Activated CD8-positive, alpha-beta memory T cell treated with anti-CD3 and anti-CD28 coated beads, Interleukin-2, amount 10 ng/mL, durations not matched to agents 7 days and 5 days (primary cell): ENCODE measurements around the gene GRIK1. TPM values are rescaled to one million over a fixed set of nuclear protein-coding genes. Genes with fewer than 3 reads are reported as not detected.

ENCODE experiments used
- ATAC-seq: fragments of 150-1000 bp; cut with Tn5 transposase; one replicate; pipeline ENCODE4 v1.10.0; 2021; ENCODE audit warnings: moderate library complexity
- CTCF ChIA-PET: fragments of 350-600 bp; sonication (Branson Sonifier 250); formaldehyde crosslinking; loops from one replicate; lab custom pipeline; 2021; ENCODE audit warnings: antibody characterized with exemption; lab: Charles Lee
- DNase-seq: peaks from one replicate; pipeline ENCODE4 v3.0.0-alpha.2; 2020
- H3K27ac Mint-ChIP-seq: one replicate; pipeline ENCODE4 v1.8.0; 2021; ENCODE audit warnings: mild to moderate bottlenecking, mixed read lengths
- H3K27me3 Mint-ChIP-seq: one replicate; pipeline ENCODE4 v1.8.0; 2021; ENCODE audit warnings: mixed read lengths
- H3K36me3 Mint-ChIP-seq: one replicate; pipeline ENCODE4 v1.8.0; 2021; ENCODE audit warnings: mild to moderate bottlenecking, mixed read lengths
- H3K4me1 Mint-ChIP-seq: one replicate; pipeline ENCODE4 v1.8.0; 2021; ENCODE audit warnings: mixed read lengths
- H3K4me3 Mint-ChIP-seq: one replicate; pipeline ENCODE4 v1.8.0; 2021; ENCODE audit warnings: mild to moderate bottlenecking, moderate library complexity, mixed read lengths
- H3K9me3 Mint-ChIP-seq: one replicate; pipeline ENCODE4 v1.8.0; 2022; ENCODE audit warnings: low read depth, mixed read lengths
- total RNA-seq, 2 experiments: library from RNA; stranded (reverse); gene quantifications; one replicate each; pipeline ENCODE4 v1.2.3, GENCODE V29; 2021

Gene GRIK1
- total RNA-seq, 2 experiments from 2014 or later: not detected

GRCh38 chr21:29526545-29526944, 413.3 kb downstream of the GRIK1 start:
- H3K36me3 Mint-ChIP-seq: peaks cover 7% of the 10 kb centered on the region
- H3K9me3 Mint-ChIP-seq: peaks cover 18% of the 10 kb centered on the region
- DNase-seq (no peak), ATAC-seq (no peak)
- no peaks in the 10 kb centered on the region for H3K4me1 Mint-ChIP-seq
- no peak overlapping the region for H3K4me3 Mint-ChIP-seq
- no peak overlapping the region for H3K27ac Mint-ChIP-seq
- H3K27me3 Mint-ChIP-seq: no peaks in the 10 kb centered on the region
- CTCF ChIA-PET: no interaction called here

GRCh38 chr21:29524055-29524454, 415.7 kb downstream of the GRIK1 start:
- Mint-ChIP-seq H3K36me3 (peaks cover 7% of the 10 kb centered on the region), H3K27ac (no peak overlapping the region), H3K4me3 (no peak overlapping the region), H3K9me3 (peaks cover 18% of the 10 kb centered on the region), H3K4me1 (no peaks in the 10 kb centered on the region), H3K27me3 (no peaks in the 10 kb centered on the region)
- CTCF ChIA-PET: no interaction called here
- DNase-seq (no peak), ATAC-seq (no peak)

GRCh38 chr21:29523646-29524045, 416.1 kb downstream of the GRIK1 start:
- CTCF ChIA-PET: no interaction called here
- no peak overlapping the region for H3K4me3 Mint-ChIP-seq
- H3K27me3 Mint-ChIP-seq: no peaks in the 10 kb centered on the region
- peaks cover 7% of the 10 kb centered on the region for H3K36me3 Mint-ChIP-seq
- no peak overlapping the region for H3K27ac Mint-ChIP-seq
- peaks cover 18% of the 10 kb centered on the region for H3K9me3 Mint-ChIP-seq
- no peak for DNase-seq
- H3K4me1 Mint-ChIP-seq: no peaks in the 10 kb centered on the region
- ATAC-seq: no peak

GRCh38 chr21:29521872-29522271, 417.9 kb downstream of the GRIK1 start:
- H3K9me3 Mint-ChIP-seq: peaks cover 13% of the 10 kb centered on the region
- no peak overlapping the region for H3K4me3 Mint-ChIP-seq
- CTCF ChIA-PET: no interaction called here
- peaks cover 4% of the 10 kb centered on the region for H3K36me3 Mint-ChIP-seq
- no peak for DNase-seq
- H3K4me1 Mint-ChIP-seq: no peaks in the 10 kb centered on the region
- H3K27me3 Mint-ChIP-seq: no peaks in the 10 kb centered on the region
- no peak for ATAC-seq
- H3K27ac Mint-ChIP-seq: no peak overlapping the region

GRCh38 chr21:29520171-29520570, 419.6 kb downstream of the GRIK1 start:
- Mint-ChIP-seq H3K27me3 (no peaks in the 10 kb centered on the region), H3K36me3 (no peaks in the 10 kb centered on the region), H3K4me1 (no peaks in the 10 kb centered on the region), H3K4me3 (no peak overlapping the region), H3K9me3 (peaks cover 4% of the 10 kb centered on the region), H3K27ac (no peak overlapping the region)
- no peak for ATAC-seq
- CTCF ChIA-PET: no interaction called here
- DNase-seq: no peak

- Mint-ChIP-seq H3K36me3 (no peaks in the 10 kb centered on the region), H3K4me3 (no peak overlapping the region), H3K9me3 (peaks cover 6% of the 10 kb centered on the region), H3K27me3 (no peaks in the 10 kb centered on the region), H3K4me1 (no peaks in the 10 kb centered on the region), H3K27ac (no peak overlapping the region)
- CTCF ChIA-PET: no interaction called here
- DNase-seq (no peak), ATAC-seq (no peak)
Observed at GRCh38 chr21:29514652-29515247, 425.0 kb downstream of the GRIK1 start.

- H3K27ac Mint-ChIP-seq: no peak overlapping the region
- no peak overlapping the region for H3K4me3 Mint-ChIP-seq
- H3K27me3 Mint-ChIP-seq: no peaks in the 10 kb centered on the region
- no peak for ATAC-seq
- H3K36me3 Mint-ChIP-seq: no peaks in the 10 kb centered on the region
- H3K9me3 Mint-ChIP-seq: peaks cover 6% of the 10 kb centered on the region
- H3K4me1 Mint-ChIP-seq: no peaks in the 10 kb centered on the region
- CTCF ChIA-PET: interaction anchor here (1.2 kb wide), 1 partner anchor 13 kb away, joined by 3 read pairs; no protein-coding TSS in a partner anchor
- DNase-seq: no peak
Observed at GRCh38 chr21:29513535-29513934, 426.3 kb downstream of the GRIK1 start.

- peaks cover 9% of the 10 kb centered on the region for H3K4me1 Mint-ChIP-seq
- H3K9me3 Mint-ChIP-seq: peaks cover 6% of the 10 kb centered on the region
- CTCF ChIA-PET: no interaction called here
- ATAC-seq (no peak), DNase-seq (no peak)
- H3K27ac Mint-ChIP-seq: no peak overlapping the region
- no peak overlapping the region for H3K4me3 Mint-ChIP-seq
- no peaks in the 10 kb centered on the region for H3K27me3 Mint-ChIP-seq
- no peaks in the 10 kb centered on the region for H3K36me3 Mint-ChIP-seq
Observed at GRCh38 chr21:29511096-29511495, 428.7 kb downstream of the GRIK1 start.

- Mint-ChIP-seq H3K36me3 (no peaks in the 10 kb centered on the region), H3K4me1 (peaks cover 12% of the 10 kb centered on the region), H3K9me3 (peaks cover 6% of the 10 kb centered on the region), H3K27ac (no peak overlapping the region), H3K4me3 (no peak overlapping the region), H3K27me3 (no peaks in the 10 kb centered on the region)
- ATAC-seq (no peak), DNase-seq (no peak)
- CTCF ChIA-PET: no interaction called here
Observed at GRCh38 chr21:29509121-29509520, 430.7 kb downstream of the GRIK1 start.

GRCh38 chr21:29508301-29508700, 431.5 kb downstream of the GRIK1 start:
- no peak overlapping the region for H3K4me3 Mint-ChIP-seq
- DNase-seq (no peak), ATAC-seq (no peak)
- no peaks in the 10 kb centered on the region for H3K27me3 Mint-ChIP-seq
- peaks cover 5% of the 10 kb centered on the region for H3K9me3 Mint-ChIP-seq
- peaks cover 12% of the 10 kb centered on the region for H3K4me1 Mint-ChIP-seq
- no peak overlapping the region for H3K27ac Mint-ChIP-seq
- H3K36me3 Mint-ChIP-seq: no peaks in the 10 kb centered on the region
- CTCF ChIA-PET: no interaction called here

- CTCF ChIA-PET: no interaction called here
- no peaks in the 10 kb centered on the region for H3K36me3 Mint-ChIP-seq
- H3K4me3 Mint-ChIP-seq: no peak overlapping the region
- H3K4me1 Mint-ChIP-seq: peaks cover 12% of the 10 kb centered on the region
- H3K27me3 Mint-ChIP-seq: no peaks in the 10 kb centered on the region
- H3K27ac Mint-ChIP-seq: no peak overlapping the region
- ATAC-seq (no peak), DNase-seq (no peak)
- peaks cover 2% of the 10 kb centered on the region for H3K9me3 Mint-ChIP-seq
Observed at GRCh38 chr21:29506947-29507346, 432.8 kb downstream of the GRIK1 start.

- CTCF ChIA-PET: no interaction called here
- Mint-ChIP-seq H3K27me3 (no peaks in the 10 kb centered on the region), H3K27ac (no peak overlapping the region), H3K9me3 (peaks cover 2% of the 10 kb centered on the region), H3K4me1 (peaks cover 12% of the 10 kb centered on the region), H3K36me3 (no peaks in the 10 kb centered on the region), H3K4me3 (no peak overlapping the region)
- DNase-seq (no peak), ATAC-seq (no peak)
Observed at GRCh38 chr21:29506214-29506613, 433.6 kb downstream of the GRIK1 start.

- H3K4me1 Mint-ChIP-seq: peaks cover 12% of the 10 kb centered on the region
- H3K9me3 Mint-ChIP-seq: peaks cover 2% of the 10 kb centered on the region
- DNase-seq: no peak
- H3K36me3 Mint-ChIP-seq: no peaks in the 10 kb centered on the region
- ATAC-seq: no peak
- CTCF ChIA-PET: interaction anchor here (0.9 to 1.5 kb wide), 2 partner anchors 25 to 30 kb away, joined by 3 read pairs; no protein-coding TSS in a partner anchor
- no peak overlapping the region for H3K4me3 Mint-ChIP-seq
- no peaks in the 10 kb centered on the region for H3K27me3 Mint-ChIP-seq
- H3K27ac Mint-ChIP-seq: no peak overlapping the region
Observed at GRCh38 chr21:29504751-29505321, 435.0 kb downstream of the GRIK1 start.

GRCh38 chr21:29501451-29501850, 438.3 kb downstream of the GRIK1 start:
- Mint-ChIP-seq H3K9me3 (peaks cover 5% of the 10 kb centered on the region), H3K27ac (no peak overlapping the region), H3K27me3 (no peaks in the 10 kb centered on the region), H3K4me1 (peaks cover 6% of the 10 kb centered on the region), H3K36me3 (no peaks in the 10 kb centered on the region), H3K4me3 (no peak overlapping the region)
- CTCF ChIA-PET: no interaction called here
- DNase-seq: no peak
- ATAC-seq: no peak
